Measurements from ENCODE around the gene NCS1. TPM values are rescaled to one million over a fixed set of nuclear protein-coding genes. Genes with fewer than 3 reads are reported as not detected.

The NCS1 gene
- total and polyA plus RNA-seq, 9 of the 15 experiments (the other 6 are each of a cell fraction or from before 2014, with no cell fraction given) = 0.28 to 27.0 (median 9.6) TPM

DNA sequence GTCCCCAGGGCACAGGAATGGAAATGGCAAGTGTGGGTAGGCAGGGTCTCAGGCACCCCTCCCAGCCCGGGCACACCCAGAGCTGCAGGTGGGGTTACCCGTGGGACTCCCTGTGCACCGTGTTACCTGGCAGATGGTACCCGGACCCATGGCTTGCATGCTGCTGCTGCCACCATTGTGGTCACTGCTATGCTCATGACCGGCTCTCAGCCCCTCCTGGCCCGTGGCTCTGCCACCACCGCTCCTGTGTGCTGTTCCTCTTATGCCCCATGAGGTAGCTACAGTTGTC, 71.6 kb downstream of the NCS1 start:
- WGBS (ENCODE audit: insufficient coverage, low coverage, missing lambda C conversion rate) = 28% methylated on average over 7 of the region's 7 CpGs
- intact Hi-C loops (cut with micrococcal nuclease) (loop anchor here (10.0 kb wide), 1 partner anchor 101 kb away; no protein-coding TSS in a partner anchor), in situ Hi-C loops (cut with MboI) (no loop called here)
- TF ChIP-seq TOE1 (IDR thresholded peaks at IDR 0.05; ENCODE audit: borderline replicate concordance) = no peak
- no peak for TF ChIP-seq TOE1 (CRISPR knock-in tag; IDR thresholded peaks at IDR 0.05; ENCODE audit: borderline replicate concordance, low read depth)
- TF ChIP-seq KHSRP (IDR thresholded peaks at IDR 0.05) = no peak
- no peak for TF ChIP-seq CLOCK (CRISPR knock-in tag; IDR thresholded peaks at IDR 0.05; ENCODE audit: borderline replicate concordance)
- TF ChIP-seq ZNF263 (CRISPR knock-in tag; IDR thresholded peaks at IDR 0.05; ENCODE audit: borderline replicate concordance) = no peak
- TF ChIP-seq, protein P1, sequence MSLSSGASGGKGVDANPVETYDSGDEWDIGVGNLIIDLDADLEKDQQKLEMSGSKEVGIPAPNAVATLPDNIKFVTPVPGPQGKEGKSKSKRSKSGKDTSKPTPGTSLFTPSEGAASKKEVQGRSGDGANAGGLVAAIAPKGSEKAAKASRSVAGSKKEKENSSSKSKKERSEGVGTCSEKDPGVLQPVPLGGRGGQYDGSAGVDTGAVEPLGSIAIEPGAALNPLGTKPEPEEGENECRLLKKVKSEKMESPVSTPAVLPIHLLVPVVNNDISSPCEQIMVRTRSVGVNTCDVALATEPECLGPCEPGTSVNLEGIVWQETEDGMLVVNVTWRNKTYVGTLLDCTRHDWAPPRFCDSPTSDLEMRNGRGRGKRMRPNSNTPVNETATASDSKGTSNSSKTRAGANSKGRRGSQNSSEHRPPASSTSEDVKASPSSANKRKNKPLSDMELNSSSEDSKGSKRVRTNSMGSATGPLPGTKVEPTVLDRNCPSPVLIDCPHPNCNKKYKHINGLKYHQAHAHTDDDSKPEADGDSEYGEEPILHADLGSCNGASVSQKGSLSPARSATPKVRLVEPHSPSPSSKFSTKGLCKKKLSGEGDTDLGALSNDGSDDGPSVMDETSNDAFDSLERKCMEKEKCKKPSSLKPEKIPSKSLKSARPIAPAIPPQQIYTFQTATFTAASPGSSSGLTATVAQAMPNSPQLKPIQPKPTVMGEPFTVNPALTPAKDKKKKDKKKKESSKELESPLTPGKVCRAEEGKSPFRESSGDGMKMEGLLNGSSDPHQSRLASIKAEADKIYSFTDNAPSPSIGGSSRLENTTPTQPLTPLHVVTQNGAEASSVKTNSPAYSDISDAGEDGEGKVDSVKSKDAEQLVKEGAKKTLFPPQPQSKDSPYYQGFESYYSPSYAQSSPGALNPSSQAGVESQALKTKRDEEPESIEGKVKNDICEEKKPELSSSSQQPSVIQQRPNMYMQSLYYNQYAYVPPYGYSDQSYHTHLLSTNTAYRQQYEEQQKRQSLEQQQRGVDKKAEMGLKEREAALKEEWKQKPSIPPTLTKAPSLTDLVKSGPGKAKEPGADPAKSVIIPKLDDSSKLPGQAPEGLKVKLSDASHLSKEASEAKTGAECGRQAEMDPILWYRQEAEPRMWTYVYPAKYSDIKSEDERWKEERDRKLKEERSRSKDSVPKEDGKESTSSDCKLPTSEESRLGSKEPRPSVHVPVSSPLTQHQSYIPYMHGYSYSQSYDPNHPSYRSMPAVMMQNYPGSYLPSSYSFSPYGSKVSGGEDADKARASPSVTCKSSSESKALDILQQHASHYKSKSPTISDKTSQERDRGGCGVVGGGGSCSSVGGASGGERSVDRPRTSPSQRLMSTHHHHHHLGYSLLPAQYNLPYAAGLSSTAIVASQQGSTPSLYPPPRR (CRISPR knock-in tag; IDR thresholded peaks at IDR 0.05; ENCODE audit: borderline replicate concordance) = no peak
- no peak for TF ChIP-seq ATF1 (CRISPR knock-in tag; IDR thresholded peaks at IDR 0.05)
- TF ChIP-seq ATF1 (tag; IDR thresholded peaks at IDR 0.05) = no peak
- TF ChIP-seq PTRF (tag; IDR thresholded peaks at IDR 0.05) = no peak
- H3K9ac ChIP-seq (ENCODE audit: insufficient read depth in 1 of 2, low read depth in 2 of 2, low read length in 2 of 2) = peak overlapping the region in 1 of 2 experiments; percentile 33; a peak in 1 of 4 replicates
- H2AFZ ChIP-seq (ENCODE audit: low read depth, low read length) = no peak overlapping the region
- no peak for DNase-seq (ENCODE audit: extremely low read depth in 1 of 4, low spot score in 3 of 4)
- no peaks in the 10 kb centered on the region for H3K27me3 ChIP-seq (ENCODE audit: control insufficient read depth in 2 of 2, insufficient read depth in 2 of 2, low read length in 2 of 2)
- H3K9me1 ChIP-seq (ENCODE audit: control insufficient read depth, insufficient read depth, low read length) = no peaks in the 10 kb centered on the region
- no peak overlapping the region for H3K4me2 ChIP-seq (ENCODE audit: insufficient read depth, low read length)
- CTCF ChIA-PET (ENCODE audit: low intra/inter-chr PET ratio) = no interaction called here
- no peak for ATAC-seq
- H3K79me2 ChIP-seq (ENCODE audit: control insufficient read depth, insufficient read depth, low read length) = no peaks in the 10 kb centered on the region
- no peaks in the 10 kb centered on the region for H3K36me3 ChIP-seq (ENCODE audit: control insufficient read depth, insufficient read depth, low read length)
- no peaks in the 10 kb centered on the region; the same call in 1 of the 2 replicates for H3K9me3 ChIP-seq (replicated peaks; ENCODE audit: control insufficient read depth, insufficient read depth, low read depth, low read length)
- no peak overlapping the region for H3K27ac ChIP-seq (ENCODE audit: extremely low read depth, low read depth, low read length)
- no TSS peak for BruUV-seq (replicated peaks)
- peaks cover 11 to 18% of the 10 kb centered on the region in 2 experiments; a peak in 4 of 5 replicates for H3K4me1 ChIP-seq (replicated peaks in 1 of 2; ENCODE audit: control insufficient read depth in 2 of 2, insufficient read depth in 2 of 2, low read length in 2 of 2)
- H3K4me3 ChIP-seq = no peak overlapping the region
- no peak for FAIRE-seq
- no peaks in the 10 kb centered on the region for H4K20me1 ChIP-seq (replicated peaks; ENCODE audit: control insufficient read depth, insufficient read depth, low read length)
- POLR2A ChIA-PET = interaction anchor here (0.7 kb wide), 1 partner anchor 17 kb away, joined by 3 read pairs; no protein-coding TSS in a partner anchor

All from K562 (cell line).